DMS79 treated with DMSO at 0.1 percent for 48 hours (cell line): Measurements from ENCODE around the gene PCNA.
"Not testable (repeated sequence)": the region's sequence is repeated elsewhere in the genome, so short reads cannot be mapped to it uniquely, and the experiment has no call there.

Experiments used
- DNase-seq: peaks from one replicate; lab custom pipeline; 2025; lab: John Stamatoyannopoulos, UW

The PCNA gene

GRCh38 chr20:5141615-5142014, 21.9 kb upstream of the PCNA start:
- no peak for DNase-seq

DNA sequence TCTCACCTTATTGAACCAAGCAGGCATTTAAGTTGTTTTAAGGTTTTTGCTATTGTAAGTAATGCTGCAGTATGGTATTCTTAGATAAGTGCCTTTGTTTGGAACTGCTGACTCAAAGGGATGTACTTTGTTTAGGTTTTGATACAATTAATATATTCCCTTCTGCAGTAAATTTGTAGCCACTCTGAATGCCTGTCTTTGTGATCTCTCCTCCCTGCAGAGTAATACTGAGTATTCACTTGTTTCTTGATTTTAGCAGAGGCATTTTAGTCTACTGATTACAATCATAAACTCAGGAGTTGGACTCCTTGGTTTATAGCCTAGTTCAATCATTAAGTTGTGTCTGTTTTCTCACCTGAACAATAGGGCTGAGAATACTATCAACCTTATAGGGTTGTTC, 20.4 kb upstream of the PCNA start:
- DNase-seq = no peak

GRCh38 chr20:5136096-5136495, 16.3 kb upstream of the PCNA start:
- no peak for DNase-seq

DNA sequence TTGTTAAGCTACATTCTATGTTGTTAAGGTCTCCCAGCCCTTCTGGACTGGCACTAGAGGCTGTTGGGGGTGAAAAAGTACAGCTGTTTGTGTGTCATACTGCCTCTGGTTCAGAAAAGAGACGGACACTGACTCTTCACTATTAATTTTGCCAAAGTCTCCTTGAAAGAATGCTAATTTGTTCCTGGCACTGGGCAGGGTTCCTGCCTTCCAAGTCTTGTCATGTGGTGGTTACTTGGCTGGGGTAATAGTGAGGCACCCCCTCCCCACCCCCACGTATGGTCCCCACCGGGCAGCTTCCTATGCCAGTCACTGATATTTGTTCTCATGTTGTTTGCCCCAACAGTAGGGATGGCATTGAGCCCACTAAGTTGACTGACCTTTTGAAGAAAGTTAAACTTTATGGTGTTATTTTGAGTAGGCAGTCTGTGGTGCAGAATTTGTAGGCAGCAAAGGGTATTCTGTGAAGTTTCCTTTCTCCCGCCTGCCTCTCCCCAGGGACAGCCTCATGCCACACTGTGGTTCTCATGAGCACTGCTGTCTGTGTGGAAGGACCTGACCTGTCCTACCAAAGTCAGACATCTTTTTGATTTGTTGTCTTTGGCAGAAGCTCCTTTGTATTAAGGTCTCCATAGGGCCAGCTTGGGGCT, 15.7 kb upstream of the PCNA start:
- DNase-seq = no peak

GRCh38 chr20:5133998-5134397, 14.2 kb upstream of the PCNA start:
- peak; percentile 22 for DNase-seq

DNA sequence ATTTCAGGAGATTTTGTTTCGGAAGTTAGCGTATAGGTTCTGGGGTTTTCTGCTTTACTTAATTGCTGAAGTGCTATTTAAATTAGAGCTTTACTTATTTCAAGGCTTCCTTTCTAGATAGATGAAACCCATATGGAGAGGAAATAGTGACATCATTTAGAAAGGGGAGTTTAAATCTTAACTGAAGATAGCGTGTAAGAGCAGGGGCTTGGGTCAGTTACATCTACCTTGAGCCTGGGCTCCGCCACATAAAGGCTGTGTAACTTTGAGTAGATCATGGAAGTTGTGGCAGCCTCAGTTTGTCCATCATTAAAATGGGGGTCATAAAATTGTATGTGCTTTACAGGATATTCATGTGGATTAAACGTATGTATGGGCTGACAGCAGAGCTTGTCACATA, 11.7 kb upstream of the PCNA start:
- no peak for DNase-seq

GRCh38 chr20:5128886-5129285, 9.1 kb upstream of the PCNA start:
- DNase-seq = no peak

DNA sequence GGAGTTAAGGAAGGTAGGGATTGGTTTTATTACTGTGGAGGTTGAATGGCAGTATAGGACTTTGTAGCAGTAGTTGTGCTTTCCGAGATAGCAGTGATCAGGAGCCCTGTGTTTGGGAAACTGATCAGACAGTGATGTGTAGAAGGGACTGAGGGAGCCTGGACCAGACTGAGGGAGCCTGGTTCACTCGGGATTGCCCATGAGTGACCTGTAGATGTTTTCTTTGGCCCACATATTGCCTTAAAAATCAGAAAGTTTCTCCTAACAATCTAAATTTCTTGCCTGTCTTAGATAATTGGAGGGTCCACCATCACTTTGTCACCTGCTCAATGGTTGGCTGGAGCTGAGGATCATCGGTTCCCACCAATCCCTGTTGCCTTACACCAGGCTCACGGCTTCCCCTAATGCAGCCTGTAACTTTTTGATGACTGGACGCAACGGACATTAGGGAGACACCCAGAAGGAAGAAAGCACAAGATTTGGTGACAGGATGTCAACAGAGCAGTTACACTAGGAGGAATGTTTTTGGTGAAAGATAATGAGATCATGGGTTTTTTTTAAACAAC, 8.2 kb upstream of the PCNA start:
- peak; percentile 14 for DNase-seq

- peak; percentile 48 for DNase-seq
These were observed 7.6 kb upstream of the PCNA start for GRCh38 chr20:5127204-5127858.

DNA sequence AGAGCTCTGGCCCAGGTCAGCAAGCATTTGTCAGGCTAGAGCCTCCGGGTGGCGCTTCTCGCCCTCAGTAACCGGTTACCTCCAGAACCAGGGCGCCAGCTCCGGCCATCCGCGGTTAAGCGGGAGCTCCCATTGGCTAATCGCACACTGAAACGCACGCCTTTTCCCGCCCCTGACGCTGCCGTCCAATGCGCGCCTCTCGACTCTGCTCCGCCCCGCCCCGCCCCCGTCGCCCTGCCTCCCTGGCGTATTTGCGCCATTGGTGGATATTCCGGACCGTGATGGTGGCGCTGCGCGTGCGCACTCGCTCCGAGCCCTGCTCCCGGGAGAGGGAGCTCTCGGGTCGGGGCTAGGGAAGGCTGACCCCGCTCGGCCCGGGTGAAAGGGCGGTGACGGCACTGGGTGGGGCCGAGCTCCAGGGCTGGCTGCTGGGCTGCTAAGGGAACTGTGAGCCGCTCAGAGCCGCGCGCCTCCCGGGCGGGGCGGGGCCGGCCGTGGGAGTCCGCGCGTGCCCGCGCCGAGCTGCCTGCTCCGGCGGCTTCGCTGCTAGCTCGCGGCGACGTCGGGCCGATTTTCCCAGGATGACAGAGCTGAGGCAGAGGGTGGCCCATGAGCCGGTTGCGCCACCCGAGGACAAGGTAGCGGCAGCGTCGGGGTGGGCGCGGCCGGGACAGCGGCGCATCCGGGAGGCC, 6.9 kb upstream of the PCNA start, which contains the start of gene CDS2:
CDS2 (plus strand) TSS at position 497 of the 692 bp plus-strand sequence; CDS start at position 582, 85 bp downstream.
- DNase-seq = peak; percentile 94

DNA sequence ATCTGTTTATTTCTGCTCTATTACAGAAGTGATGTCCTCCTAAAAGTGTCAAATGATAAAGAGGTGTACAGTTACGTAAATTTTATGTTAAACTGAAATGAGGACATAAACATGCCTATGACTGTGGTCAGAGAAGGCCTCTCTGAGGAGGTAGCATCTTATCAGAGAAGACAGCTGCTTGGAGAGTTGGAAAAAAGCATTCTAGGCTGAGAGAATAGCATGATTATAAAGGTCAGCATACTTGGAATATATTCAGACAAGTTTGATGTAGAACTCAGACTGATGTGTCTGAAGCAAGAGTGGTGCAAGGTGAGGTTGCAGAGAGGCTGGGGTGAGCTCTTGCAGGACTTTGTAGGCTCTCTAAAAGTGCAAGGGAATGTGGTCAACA, 3.1 kb upstream of the PCNA start:
- no peak for DNase-seq

- DNase-seq = no peak
These were observed 373 bp upstream of the PCNA start for GRCh38 chr20:5120185-5120476.

DNA sequence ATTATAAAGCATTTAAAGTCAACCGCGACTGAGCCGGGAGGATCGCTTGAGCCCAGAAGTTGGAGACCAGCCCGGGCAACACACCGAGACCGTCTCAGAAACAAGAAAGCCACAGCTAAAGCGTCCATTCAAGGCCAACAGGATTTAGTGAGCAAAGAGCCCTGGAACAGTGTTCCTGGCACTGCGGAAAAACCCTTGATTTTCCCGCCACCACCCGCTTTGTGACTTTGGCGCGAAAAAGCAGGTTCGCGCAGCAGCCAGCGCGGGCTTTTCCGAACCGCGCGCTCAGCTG, 669 bp downstream of the PCNA start:
- DNase-seq = no peak

- peak; percentile 21 for DNase-seq
These were observed 1.3 kb downstream of the PCNA start for GRCh38 chr20:5118220-5119142.

- DNase-seq = no peak
These were observed 2.9 kb downstream of the PCNA start for GRCh38 chr20:5116875-5117274.

GRCh38 chr20:5114403-5114802, 5.4 kb downstream of the PCNA start:
- DNase-seq = no peak

GRCh38 chr20:5113615-5113986, 6.2 kb downstream of the PCNA start:
- DNase-seq = no peak

DNA sequence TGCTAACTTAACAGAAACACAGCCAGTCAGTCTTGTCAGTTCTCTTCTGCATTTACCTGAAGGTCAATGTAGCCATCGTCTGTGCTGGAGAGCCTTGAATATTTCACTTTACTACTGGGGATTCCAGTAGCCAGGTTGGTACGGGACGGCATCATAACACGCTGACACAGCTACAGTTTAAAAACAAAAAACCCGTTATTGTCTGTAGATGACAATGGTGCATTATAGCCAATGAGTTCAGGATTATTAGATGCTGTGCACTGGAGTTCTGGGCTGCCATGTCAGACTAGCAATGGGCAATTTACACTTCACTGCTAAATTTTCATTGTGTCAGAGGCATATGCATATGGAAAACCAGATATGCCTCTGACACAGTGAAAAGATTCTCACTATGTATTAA, 10.5 kb downstream of the PCNA start:
- DNase-seq = no peak

DNA sequence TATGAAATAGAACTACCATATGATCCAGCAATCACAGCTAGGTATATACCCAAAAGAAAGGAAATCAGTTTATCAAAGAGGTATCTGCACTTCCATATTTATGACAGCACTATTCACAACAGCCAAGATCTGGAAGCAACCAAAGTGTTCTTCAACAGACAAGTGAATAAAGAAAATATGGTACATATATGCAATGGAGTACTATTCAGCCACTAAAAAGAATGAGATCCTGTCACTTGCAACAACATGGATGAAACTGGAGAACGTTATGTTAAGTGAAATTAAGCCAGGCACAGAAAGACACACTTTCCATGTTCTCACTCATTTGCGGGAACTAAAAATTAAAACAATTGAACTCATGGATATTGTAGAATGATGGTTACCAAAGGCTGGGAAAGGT, 15.3 kb downstream of the PCNA start:
- no peak for DNase-seq

DNA sequence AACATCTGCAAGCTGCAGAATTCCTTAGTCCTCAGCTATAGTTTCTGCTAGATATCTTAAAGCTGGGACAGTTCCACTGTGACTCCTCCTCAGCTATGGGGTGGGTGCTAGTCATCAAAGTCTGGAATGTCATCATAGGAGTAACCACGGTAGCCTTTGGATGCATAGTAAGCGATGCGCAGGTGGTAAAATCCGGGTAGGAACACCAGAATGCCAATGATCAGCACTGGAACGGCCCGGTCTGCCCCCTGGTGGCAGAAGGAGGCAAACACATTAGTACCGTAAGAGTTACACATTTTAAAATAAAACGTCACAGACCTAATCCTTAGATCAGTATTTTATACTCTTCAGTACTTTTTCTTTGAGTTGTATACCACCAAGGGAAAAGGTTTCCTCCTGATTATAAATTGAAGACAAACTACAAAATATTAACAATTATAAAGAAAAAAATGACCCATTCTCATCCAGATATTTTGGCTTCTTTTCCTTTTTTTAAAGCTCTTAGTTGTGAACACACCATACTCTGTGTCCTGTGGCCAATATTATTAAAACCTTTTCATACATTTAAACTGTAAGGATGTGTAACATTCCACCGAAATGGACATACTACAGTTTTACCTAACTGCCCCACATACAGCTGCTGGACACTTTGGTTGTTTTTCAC, 18.9 kb downstream of the PCNA start:
- peak; percentile 45 for DNase-seq

GRCh38 chr20:5099909-5100308, 19.8 kb downstream of the PCNA start:
- DNase-seq = not testable (repeated sequence)

GRCh38 chr20:5099009-5099408, 20.7 kb downstream of the PCNA start:
- DNase-seq = not testable (repeated sequence)
